ENCODE measurements around the gene CASQ1.

Gene CASQ1

DNA sequence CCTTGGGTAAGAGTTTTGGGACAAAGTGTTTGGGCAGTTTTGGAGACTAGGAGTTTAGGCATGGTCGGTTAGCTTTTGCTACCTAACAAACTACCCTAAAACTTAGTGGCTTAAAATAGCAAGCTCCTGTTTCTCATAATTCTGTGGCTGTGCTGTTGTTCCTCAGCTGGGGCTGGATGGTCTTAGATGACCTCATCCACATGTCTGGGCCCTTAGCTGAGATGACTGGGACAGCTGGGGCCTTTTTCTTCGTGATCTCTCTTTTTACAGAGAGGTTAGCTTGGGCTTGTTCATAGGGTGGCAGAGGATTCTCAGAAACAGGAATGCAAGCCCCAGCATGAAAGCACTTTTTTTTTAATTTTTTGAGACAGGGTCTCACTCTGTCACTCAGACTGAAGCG, 32.3 kb upstream of the CASQ1 start:
- H3K4me3 ChIP-seq (ENCODE audit: low read depth in 1 of 2, low read length in 1 of 2): no peak overlapping the region
- H3K27me3 ChIP-seq: no peaks in the 10 kb centered on the region
- no peaks in the 10 kb centered on the region for H3K36me3 ChIP-seq
- TF ChIP-seq, protein P1, sequence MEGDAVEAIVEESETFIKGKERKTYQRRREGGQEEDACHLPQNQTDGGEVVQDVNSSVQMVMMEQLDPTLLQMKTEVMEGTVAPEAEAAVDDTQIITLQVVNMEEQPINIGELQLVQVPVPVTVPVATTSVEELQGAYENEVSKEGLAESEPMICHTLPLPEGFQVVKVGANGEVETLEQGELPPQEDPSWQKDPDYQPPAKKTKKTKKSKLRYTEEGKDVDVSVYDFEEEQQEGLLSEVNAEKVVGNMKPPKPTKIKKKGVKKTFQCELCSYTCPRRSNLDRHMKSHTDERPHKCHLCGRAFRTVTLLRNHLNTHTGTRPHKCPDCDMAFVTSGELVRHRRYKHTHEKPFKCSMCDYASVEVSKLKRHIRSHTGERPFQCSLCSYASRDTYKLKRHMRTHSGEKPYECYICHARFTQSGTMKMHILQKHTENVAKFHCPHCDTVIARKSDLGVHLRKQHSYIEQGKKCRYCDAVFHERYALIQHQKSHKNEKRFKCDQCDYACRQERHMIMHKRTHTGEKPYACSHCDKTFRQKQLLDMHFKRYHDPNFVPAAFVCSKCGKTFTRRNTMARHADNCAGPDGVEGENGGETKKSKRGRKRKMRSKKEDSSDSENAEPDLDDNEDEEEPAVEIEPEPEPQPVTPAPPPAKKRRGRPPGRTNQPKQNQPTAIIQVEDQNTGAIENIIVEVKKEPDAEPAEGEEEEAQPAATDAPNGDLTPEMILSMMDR (IDR thresholded peaks at IDR 0.05): no peak
- H3K9me3 ChIP-seq: no peaks in the 10 kb centered on the region
- no peak overlapping the region for H3K27ac ChIP-seq
- no peaks in the 10 kb centered on the region for H3K4me1 ChIP-seq (ENCODE audit: control insufficient read depth in 1 of 2, insufficient read depth in 1 of 2, low read depth in 1 of 2, low read length in 1 of 2)

DNA sequence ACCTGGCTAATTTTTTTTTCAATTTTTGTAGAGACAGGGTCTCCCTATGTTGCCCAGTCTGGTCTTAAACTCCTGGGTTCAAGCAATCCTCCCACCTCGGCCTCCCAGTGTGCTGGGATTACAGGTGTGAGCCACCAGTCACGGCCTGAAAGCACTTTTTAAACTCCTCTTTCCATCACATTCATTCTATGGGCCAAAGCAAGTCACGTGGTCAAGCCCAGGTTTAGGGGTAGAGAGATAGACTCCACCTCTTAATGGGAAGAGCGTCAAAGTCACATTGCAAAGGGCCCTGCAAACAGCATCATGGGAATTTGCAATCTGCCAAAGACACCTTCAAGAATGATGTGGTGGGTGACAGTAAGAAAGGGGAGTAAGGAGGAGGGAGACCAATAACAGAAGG, 31.8 kb upstream of the CASQ1 start:
- TF ChIP-seq, protein P1 (IDR thresholded peaks at IDR 0.05): no peak
- H3K27me3 ChIP-seq: no peaks in the 10 kb centered on the region

DNA sequence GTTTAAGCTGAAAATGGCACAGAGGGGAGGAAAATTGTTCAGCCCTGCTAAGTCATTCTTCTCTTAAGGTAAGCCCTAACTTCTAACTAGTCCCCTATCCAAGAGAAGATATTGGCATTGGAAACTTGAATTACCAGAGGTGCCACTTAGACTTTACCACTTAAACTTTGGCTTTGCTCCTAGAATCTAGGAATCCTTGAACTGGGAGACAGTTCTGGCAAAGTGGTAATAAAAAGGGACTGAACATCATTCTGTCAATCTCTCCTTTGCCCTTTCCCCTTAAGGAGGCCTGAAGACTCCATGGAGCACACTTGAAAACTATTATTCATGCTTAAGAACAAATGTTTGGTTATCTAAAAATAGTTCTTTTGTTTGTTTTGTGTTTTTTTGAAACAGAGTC, 30.5 kb upstream of the CASQ1 start:
- Histone ChIP-seq H3K9me3 (no peaks in the 10 kb centered on the region), H3K4me3 (ENCODE audit: low read depth in 1 of 2, low read length in 1 of 2) (no peak overlapping the region)
- TF ChIP-seq, protein P1 (IDR thresholded peaks at IDR 0.05): no peak

More for the DNA sequence above, 31.8 kb upstream of the CASQ1 start:
- H3K36me3 ChIP-seq: no peaks in the 10 kb centered on the region
- H3K4me3 ChIP-seq (ENCODE audit: low read depth in 1 of 2, low read length in 1 of 2): no peak overlapping the region
- no peaks in the 10 kb centered on the region for H3K4me1 ChIP-seq (ENCODE audit: control insufficient read depth in 1 of 2, insufficient read depth in 1 of 2, low read depth in 1 of 2, low read length in 1 of 2)
- H3K27ac ChIP-seq: no peak overlapping the region
- H3K9me3 ChIP-seq: no peaks in the 10 kb centered on the region

DNA sequence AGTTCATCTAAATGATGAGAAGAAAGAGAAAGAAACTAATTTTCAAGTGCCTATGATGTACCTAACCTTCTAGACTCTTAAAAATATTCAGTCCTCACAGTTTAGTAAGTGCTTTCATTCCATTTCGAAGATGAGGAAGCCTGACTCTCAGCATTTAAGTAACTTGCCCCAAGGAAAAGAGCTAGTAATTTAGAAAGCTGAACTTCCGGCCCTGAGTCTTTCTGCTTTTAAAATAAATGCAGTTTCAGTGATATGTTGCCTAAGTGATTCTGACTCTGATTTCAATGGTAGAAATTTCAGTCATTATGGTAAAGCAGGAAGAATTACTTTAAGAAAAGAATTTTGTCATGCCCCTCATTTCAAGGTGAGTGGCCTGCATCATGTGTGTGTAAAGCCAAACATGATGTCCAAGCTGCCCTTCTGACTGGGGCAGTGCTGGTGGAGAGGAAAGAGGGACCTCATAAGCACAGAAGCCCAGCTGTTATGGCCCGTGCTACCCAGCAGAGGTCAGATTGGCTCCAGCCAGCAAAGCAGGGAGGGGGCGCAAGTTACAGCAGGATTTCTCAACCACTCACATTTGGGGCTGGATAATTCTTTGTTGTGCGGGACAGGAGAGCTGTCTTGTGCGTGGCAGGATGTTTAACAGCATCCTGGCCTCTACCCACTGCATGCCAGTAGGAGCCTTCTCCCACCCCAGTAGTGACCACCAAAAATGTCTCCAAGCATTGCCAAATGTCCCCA, 28.2 kb upstream of the CASQ1 start:
- Histone ChIP-seq H3K4me3 (ENCODE audit: low read depth in 1 of 2, low read length in 1 of 2) (no peak overlapping the region), H3K9me3 (no peaks in the 10 kb centered on the region), H3K36me3 (no peaks in the 10 kb centered on the region), H3K4me1 (ENCODE audit: control insufficient read depth in 1 of 2, insufficient read depth in 1 of 2, low read depth in 1 of 2, low read length in 1 of 2) (peaks cover 12 to 15% of the 10 kb centered on the region in 2 experiments), H3K27ac (no peak overlapping the region), H3K27me3 (peaks cover 12% of the 10 kb centered on the region)
- TF ChIP-seq, protein P1 (IDR thresholded peaks at IDR 0.05): no peak

More for the DNA sequence above, 30.5 kb upstream of the CASQ1 start:
- Histone ChIP-seq H3K36me3 (no peaks in the 10 kb centered on the region), H3K27me3 (peaks cover 3% of the 10 kb centered on the region), H3K27ac (no peak overlapping the region), H3K4me1 (ENCODE audit: control insufficient read depth in 1 of 2, insufficient read depth in 1 of 2, low read depth in 1 of 2, low read length in 1 of 2) (no peaks in the 10 kb centered on the region)

DNA sequence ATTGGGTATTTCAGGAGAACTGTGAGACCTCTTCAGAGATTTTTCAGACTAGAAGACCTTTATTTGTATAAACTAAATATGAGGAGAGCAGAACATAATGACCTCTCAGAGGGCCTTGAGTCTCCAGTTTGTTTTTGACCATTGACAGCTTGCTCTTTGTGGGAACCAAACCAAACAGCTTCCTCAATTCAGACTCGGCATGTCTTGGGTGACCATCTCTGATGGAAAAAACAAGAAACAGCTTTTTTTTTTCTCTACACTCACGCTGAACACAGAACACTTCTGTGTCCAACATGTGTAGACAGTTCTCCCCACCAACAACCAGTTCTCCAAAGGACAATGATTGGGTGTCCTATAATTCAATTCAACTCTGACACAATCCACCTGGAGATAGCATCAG, 27.4 kb upstream of the CASQ1 start:
- peaks cover 12 to 15% of the 10 kb centered on the region in 2 experiments for H3K4me1 ChIP-seq (ENCODE audit: control insufficient read depth in 1 of 2, insufficient read depth in 1 of 2, low read depth in 1 of 2, low read length in 1 of 2)
- no peak overlapping the region for H3K27ac ChIP-seq
- peaks cover 20% of the 10 kb centered on the region for H3K27me3 ChIP-seq
- no peak overlapping the region for H3K4me3 ChIP-seq (ENCODE audit: low read depth in 1 of 2, low read length in 1 of 2)
- H3K36me3 ChIP-seq: no peaks in the 10 kb centered on the region
- no peaks in the 10 kb centered on the region for H3K9me3 ChIP-seq
- TF ChIP-seq, protein P1 (IDR thresholded peaks at IDR 0.05): no peak
